A673 (cell line): ENCODE data around the gene S100A14. TPM values are rescaled to one million over a fixed set of nuclear protein-coding genes. Genes with fewer than 3 reads are reported as not detected.

Experiments used
- BruUV-seq: library from RNA; stranded (reverse); fragments of 400-500 nt; replicated peaks from 2 replicates; lab custom pipeline; 2021; lab: Mats Ljungman, UMichigan
- CTCF ChIA-PET: fragments of 300-600 bp; sonication (Branson Sonifier 250); formaldehyde crosslinking; loops from one replicate; lab custom pipeline; 2022; ENCODE audit warnings: antibody characterized with exemption; lab: Charles Lee
- POLR2A ChIA-PET: fragments of 300-600 bp; sonication (Branson Sonifier 250); formaldehyde crosslinking; loops from one replicate; lab custom pipeline; 2022; ENCODE audit warnings: antibody characterized with exemption; ENCODE audit not compliant: low non-redundant PET; lab: Charles Lee
- DNase-seq: peaks from one replicate; pipeline ENCODE4 v3.0.0-alpha.2; 2015; ENCODE audit warnings: low spot score
- H3K27ac ChIP-seq: fragments of 200-600 bp; sonication (generic); 2 replicates; pipeline ENCODE4 v1.5.1; 2016; ENCODE audit warnings: mixed run types, low read depth, mild to moderate bottlenecking, mixed read lengths, antibody characterized with exemption, low read length; ENCODE audit not compliant: poor library complexity, severe bottlenecking
- H3K27me3 ChIP-seq: fragments of 200-600 bp; sonication (generic); replicated peaks from 2 replicates; pipeline ENCODE4 v1.6.1; 2017; ENCODE audit warnings: mixed run types, low read depth, mild to moderate bottlenecking, mixed read lengths, antibody characterized with exemption, low read length; ENCODE audit not compliant: insufficient read depth, poor library complexity
- H3K36me3 ChIP-seq: fragments of 200-600 bp; sonication (generic); 2 replicates; pipeline ENCODE4 v1.6.1; 2016; ENCODE audit warnings: mixed run types, mild to moderate bottlenecking, mixed read lengths, antibody characterized with exemption, low read length; ENCODE audit not compliant: insufficient read depth, poor library complexity, severe bottlenecking
- H3K4me1 ChIP-seq: fragments of 200-600 bp; sonication (generic); 2 replicates; pipeline ENCODE4 v1.6.1; 2017; ENCODE audit warnings: mixed run types, mild to moderate bottlenecking, mixed read lengths, antibody characterized with exemption, low read length; ENCODE audit not compliant: insufficient read depth, poor library complexity, severe bottlenecking
- H3K4me3 ChIP-seq: fragments of 200-600 bp; sonication (generic); 2 replicates; pipeline ENCODE4 v1.5.1; 2016; ENCODE audit warnings: low read depth, mixed run types, mild to moderate bottlenecking, mixed read lengths, low read length; ENCODE audit not compliant: poor library complexity, severe bottlenecking
- H3K9me3 ChIP-seq: fragments of 200-600 bp; sonication (generic); 2 replicates; pipeline ENCODE4 v1.6.1; 2016; ENCODE audit warnings: mixed run types, low read depth, mild to moderate bottlenecking, mixed read lengths, antibody characterized with exemption, low read length; ENCODE audit not compliant: poor library complexity, severe bottlenecking
- EZH2 ChIP-seq: fragments of 200-600 bp; sonication (generic); IDR thresholded peaks from 2 replicates; pipeline ENCODE4 v1.6.1; 2017; ENCODE audit warnings: borderline replicate concordance, low read depth, mild to moderate bottlenecking, mixed read lengths, antibody characterized with exemption, low read length; ENCODE audit not compliant: poor library complexity, severe bottlenecking
- intact Hi-C: fragments of 100-400 bp; cut with micrococcal nuclease; formaldehyde crosslinking; loops from one replicate; pipeline ENCODE4 v1.10.0; 2022; ENCODE audit not compliant: unreplicated experiment
- total RNA-seq: library from RNA; stranded (reverse); gene quantifications from 2 replicates; pipeline ENCODE4 v1.2.3, GENCODE V29; 2021
- TF ChIP-seq, protein P1 (sequence below): fragments of 300-800, 200-600 bp; sonication (generic); conservative IDR thresholded peaks from 2 replicates; pipeline ENCODE4 v1.5.1; 2017; ENCODE audit warnings: low read depth, mild to moderate bottlenecking, antibody characterized with exemption, low read length, moderate library complexity, mixed read lengths

S100A14 gene
- total RNA-seq, 1 experiment from 2014 or later: not detected

DNA sequence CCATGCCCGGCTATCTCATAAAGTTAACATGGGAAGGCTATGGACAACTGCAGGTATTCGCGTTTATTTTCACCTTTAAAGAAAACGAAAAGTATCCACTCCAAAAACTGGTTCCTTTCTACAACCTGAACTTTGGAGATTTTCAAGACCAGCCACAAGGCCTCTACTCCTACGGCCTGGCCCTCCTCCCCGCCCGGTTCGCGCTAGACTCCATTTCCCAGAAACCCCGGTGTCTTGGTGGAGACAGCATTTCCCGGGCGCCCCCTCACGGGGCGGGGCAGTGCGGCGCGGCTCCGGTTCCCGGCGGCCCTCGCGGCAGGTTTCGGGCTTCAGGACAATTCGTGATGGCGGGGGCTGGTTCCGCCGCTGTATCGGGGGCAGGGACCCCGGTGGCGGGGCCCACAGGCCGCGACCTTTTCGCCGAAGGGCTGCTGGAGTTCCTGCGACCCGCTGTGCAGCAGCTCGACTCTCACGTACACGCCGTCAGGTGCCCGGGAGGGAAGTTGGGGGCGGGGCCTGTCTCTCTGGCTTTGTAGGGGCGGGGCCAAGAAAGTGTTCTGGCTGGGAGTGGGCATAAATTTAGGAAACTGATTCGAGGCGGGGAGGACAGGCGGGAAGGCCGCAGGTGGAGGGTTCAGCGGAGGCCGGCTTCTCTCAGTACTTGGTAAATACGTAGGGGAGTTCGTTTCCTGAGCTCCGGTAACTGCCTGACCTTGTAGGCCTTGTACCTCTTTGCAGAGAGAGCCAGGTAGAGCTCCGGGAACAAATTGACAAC lies 42.5 kb upstream of the S100A14 start, which contains the start of gene SNAPIN:
Gene SNAPIN (plus strand): TSS at position 304 of the 775 bp plus-strand sequence. CDS start 41 bp downstream, at position 345.
- Histone ChIP-seq H3K9me3 (no peaks in the 10 kb centered on the region), H3K27ac (peak within 1 kb of the TSS; percentile 79), H3K36me3 (peaks cover 29% of the 10 kb centered on the region), H3K4me3 (peak within 1 kb of the TSS; percentile 67), H3K27me3 (no peaks in the 10 kb centered on the region), H3K4me1 (peaks cover 13% of the 10 kb centered on the region)
- intact Hi-C loops: no loop called here
- ChIA-PET POLR2A (no interaction called here), CTCF (no interaction called here)
- BruUV-seq: no TSS peak
- peak; percentile 97 for DNase-seq
- TF ChIP-seq, protein P1, sequence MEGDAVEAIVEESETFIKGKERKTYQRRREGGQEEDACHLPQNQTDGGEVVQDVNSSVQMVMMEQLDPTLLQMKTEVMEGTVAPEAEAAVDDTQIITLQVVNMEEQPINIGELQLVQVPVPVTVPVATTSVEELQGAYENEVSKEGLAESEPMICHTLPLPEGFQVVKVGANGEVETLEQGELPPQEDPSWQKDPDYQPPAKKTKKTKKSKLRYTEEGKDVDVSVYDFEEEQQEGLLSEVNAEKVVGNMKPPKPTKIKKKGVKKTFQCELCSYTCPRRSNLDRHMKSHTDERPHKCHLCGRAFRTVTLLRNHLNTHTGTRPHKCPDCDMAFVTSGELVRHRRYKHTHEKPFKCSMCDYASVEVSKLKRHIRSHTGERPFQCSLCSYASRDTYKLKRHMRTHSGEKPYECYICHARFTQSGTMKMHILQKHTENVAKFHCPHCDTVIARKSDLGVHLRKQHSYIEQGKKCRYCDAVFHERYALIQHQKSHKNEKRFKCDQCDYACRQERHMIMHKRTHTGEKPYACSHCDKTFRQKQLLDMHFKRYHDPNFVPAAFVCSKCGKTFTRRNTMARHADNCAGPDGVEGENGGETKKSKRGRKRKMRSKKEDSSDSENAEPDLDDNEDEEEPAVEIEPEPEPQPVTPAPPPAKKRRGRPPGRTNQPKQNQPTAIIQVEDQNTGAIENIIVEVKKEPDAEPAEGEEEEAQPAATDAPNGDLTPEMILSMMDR: no peak; the same call in 1 of the 2 replicates
- no peak for TF ChIP-seq EZH2

DNA sequence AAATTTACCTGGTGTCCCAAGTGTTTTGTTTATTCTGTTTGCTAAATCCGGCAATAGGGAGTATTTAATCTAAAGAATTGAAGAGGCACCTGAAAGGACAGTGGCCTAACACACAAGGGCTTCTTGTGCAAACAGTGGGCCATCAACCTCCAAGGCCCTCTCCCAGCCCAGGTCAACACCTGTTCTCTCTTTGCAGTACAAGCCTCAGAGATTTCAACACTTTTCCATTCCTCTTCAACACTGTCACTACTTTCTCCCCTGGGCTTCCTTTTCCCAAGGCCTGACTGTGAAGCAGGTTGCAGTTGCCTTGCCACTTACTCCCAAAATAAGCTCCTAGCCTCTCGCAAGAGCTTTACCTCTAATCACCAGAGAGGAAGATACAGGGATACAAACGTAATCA lies 39.2 kb upstream of the S100A14 start:
- CTCF ChIA-PET: no interaction called here
- no peaks in the 10 kb centered on the region for H3K36me3 ChIP-seq
- H3K9me3 ChIP-seq: no peaks in the 10 kb centered on the region
- intact Hi-C loops: no loop called here
- TF ChIP-seq, protein P1: no peak
- TF ChIP-seq EZH2: no peak
- no peaks in the 10 kb centered on the region for H3K27me3 ChIP-seq
- H3K4me3 ChIP-seq: no peak overlapping the region
- POLR2A ChIA-PET: interaction anchor here (0.6 kb wide), 1 partner anchor 16 kb away, joined by 3 read pairs; no protein-coding TSS in a partner anchor
- DNase-seq: no peak
- peaks cover 13% of the 10 kb centered on the region for H3K4me1 ChIP-seq
- H3K27ac ChIP-seq: no peak overlapping the region
- BruUV-seq: no TSS peak

DNA sequence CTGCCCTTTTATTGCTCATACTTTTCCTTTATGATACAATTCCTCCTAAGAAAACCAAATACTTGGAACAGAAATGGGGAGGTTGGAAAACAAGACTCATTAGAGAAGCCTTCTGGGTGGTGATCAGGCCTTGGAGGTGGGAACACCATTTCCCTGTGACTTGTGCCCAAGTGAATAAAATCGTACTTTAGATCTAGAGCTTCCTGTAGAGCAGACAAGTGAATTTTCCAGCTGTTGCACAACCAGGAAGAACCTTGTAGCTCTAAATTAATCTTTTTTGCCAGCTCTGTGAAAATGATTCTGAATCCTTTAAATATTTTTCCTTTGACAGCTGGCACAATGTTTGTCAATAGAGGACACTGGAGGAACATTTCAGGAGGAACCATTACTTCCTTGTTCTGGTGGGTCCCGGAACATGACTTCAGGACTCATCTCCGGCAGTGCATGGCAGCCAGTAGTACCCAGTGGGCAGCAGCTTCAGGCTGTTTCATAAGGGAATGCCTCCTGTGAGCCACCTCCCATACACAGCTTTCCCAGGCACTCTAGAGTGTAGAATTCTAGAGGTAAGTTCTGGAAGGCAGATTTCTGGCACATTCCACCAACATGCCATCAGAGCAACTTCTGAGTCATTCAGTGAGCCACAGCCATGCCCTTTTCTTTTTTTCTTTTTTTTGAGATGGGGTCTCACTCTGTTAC lies 36.8 kb upstream of the S100A14 start:
- no peaks in the 10 kb centered on the region for H3K36me3 ChIP-seq
- CTCF ChIA-PET: no interaction called here
- BruUV-seq: no TSS peak
- H3K4me3 ChIP-seq: no peak overlapping the region
- no peaks in the 10 kb centered on the region for H3K9me3 ChIP-seq
- peaks cover under 1% of the 10 kb centered on the region for H3K4me1 ChIP-seq
- intact Hi-C loops: no loop called here
- TF ChIP-seq, protein P1: no peak
- TF ChIP-seq EZH2: no peak
- no peak for DNase-seq
- no peaks in the 10 kb centered on the region for H3K27me3 ChIP-seq
- POLR2A ChIA-PET: no interaction called here
- no peak overlapping the region for H3K27ac ChIP-seq
